ENCODE measurements around the gene KIF3A. TPM values are rescaled to one million over a fixed set of nuclear protein-coding genes. Genes with fewer than 3 reads are reported as not detected.

Gene KIF3A
- total RNA-seq, 6 donors from 2014 or later: 10.3 to 22.3 (median 17.0) TPM

DNA sequence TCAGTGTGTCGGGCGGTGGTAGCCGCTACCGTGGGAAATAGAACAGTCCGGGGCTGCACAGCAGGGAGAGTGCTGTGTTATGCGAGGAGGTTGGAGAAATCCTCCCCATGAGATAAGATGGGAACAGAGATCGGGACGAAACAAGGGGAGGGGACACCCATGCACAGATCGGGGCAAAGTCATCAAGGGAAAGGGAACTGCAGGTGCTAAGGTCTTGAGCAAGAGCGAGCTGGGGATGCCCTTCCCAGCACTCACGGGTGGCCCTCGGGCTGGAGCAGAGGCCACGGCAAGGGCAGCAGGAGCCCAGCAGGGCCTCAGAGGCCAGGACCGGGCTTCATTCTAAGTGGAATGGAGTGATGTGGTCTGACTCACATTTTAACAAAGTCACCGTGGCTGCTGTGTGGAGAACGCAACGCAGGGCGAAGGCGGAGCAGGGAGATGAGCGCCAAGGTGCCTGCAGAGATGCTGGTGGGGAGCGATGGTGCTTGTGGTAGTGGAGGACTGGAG is 71.7 kb downstream of the KIF3A start:
- Histone ChIP-seq H3K27me3 (no peaks in the 10 kb centered on the region), H3K4me1 (no peaks in the 10 kb centered on the region), H3K9me3 (no peaks in the 10 kb centered on the region), H3K4me3 (no peak overlapping the region), H3K27ac (no peak overlapping the region), H3K36me3 (no peaks in the 10 kb centered on the region)
- TF ChIP-seq POLR2A (IDR thresholded peaks at IDR 0.05): no peak
- no peak for TF ChIP-seq EP300 (IDR thresholded peaks at IDR 0.05)
- TF ChIP-seq POLR2AphosphoS5 (IDR thresholded peaks at IDR 0.05): no peak
- TF ChIP-seq CTCF (IDR thresholded peaks at IDR 0.05): no peak
- ATAC-seq (ENCODE audit: low FRiP score in 2 of 2) (no peak), DNase-seq (no peak)
- WGBS, 2 donors: 87 to 91% methylated on average over 21 of the region's 21 CpGs

GRCh38 chr5:132664696-132665209 is 72.6 kb downstream of the KIF3A start:
- TF ChIP-seq POLR2AphosphoS5 (IDR thresholded peaks at IDR 0.05) (no peak), EP300 (IDR thresholded peaks at IDR 0.05) (no peak), POLR2A (IDR thresholded peaks at IDR 0.05) (no peak), CTCF (IDR thresholded peaks at IDR 0.05) (no peak)
- WGBS, 2 donors: 94 to 95% methylated on average over 8 to 9 of the region's 9 CpGs
- H3K9me3 ChIP-seq: no peaks in the 10 kb centered on the region
- no peaks in the 10 kb centered on the region for H3K36me3 ChIP-seq
- H3K4me3 ChIP-seq: no peak overlapping the region
- DNase-seq (no peak), ATAC-seq (ENCODE audit: low FRiP score in 2 of 2) (no peak)
- no peaks in the 10 kb centered on the region for H3K27me3 ChIP-seq
- no peak overlapping the region for H3K27ac ChIP-seq
- H3K4me1 ChIP-seq: no peaks in the 10 kb centered on the region

GRCh38 chr5:132663771-132664695 is 73.3 kb downstream of the KIF3A start:
- DNase-seq (no peak), ATAC-seq (ENCODE audit: low FRiP score in 2 of 2) (no peak)
- no peaks in the 10 kb centered on the region for H3K36me3 ChIP-seq
- no peak overlapping the region for H3K4me3 ChIP-seq
- WGBS, 2 donors: 83 to 86% methylated on average over 13 of the region's 13 CpGs
- H3K9me3 ChIP-seq: no peaks in the 10 kb centered on the region
- TF ChIP-seq CTCF (IDR thresholded peaks at IDR 0.05) (no peak), EP300 (IDR thresholded peaks at IDR 0.05) (no peak), POLR2AphosphoS5 (IDR thresholded peaks at IDR 0.05) (no peak), POLR2A (IDR thresholded peaks at IDR 0.05) (no peak)
- H3K4me1 ChIP-seq: no peaks in the 10 kb centered on the region
- no peaks in the 10 kb centered on the region for H3K27me3 ChIP-seq
- no peak overlapping the region for H3K27ac ChIP-seq

DNA sequence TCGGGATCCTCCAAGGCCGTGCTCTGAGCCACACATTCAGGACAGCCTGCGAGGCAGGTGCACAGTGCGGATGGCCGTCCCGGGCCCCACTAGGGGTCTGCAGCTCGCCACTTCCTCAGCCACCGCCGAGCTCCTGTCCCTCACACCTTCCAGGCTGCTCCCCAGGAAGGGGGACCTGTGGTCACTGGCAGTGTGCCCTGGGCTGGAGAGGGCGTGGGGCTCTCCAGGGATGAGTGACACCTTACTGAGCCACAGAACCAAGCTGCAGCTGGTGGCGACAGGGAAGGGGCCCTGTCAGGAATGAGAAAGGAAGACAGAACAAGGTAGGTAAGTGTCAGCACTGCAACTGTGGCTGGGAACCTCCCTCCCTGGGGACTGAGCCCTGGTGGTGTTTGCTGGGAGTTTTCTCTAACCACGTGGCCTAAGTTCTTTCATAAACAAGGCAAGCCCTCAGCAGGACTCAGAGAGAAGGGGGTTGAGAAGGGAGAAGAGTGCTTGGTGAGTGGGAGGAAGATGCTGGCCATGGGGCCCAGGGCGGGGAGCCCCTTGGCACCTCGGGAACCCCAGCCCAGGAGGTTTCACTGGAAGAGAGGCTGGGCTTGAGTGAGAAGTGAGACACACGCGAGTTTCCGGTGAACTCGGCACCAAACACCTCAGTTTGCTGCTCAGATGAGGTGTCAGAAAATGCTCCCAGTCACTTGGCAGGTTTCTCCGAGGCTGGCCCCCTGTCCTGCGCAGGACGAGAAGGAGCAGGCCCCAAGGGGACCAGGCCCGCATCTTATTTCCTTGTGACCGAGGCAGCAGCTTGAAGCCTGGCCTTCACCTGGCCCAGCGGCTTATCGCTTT is 74.2 kb downstream of the KIF3A start:
- H3K36me3 ChIP-seq: no peaks in the 10 kb centered on the region
- 61 to 75% methylated on average over 16 to 22 of the region's 25 CpGs for WGBS, 2 donors
- H3K4me1 ChIP-seq: no peaks in the 10 kb centered on the region
- TF ChIP-seq CTCF (IDR thresholded peaks at IDR 0.05) (peak in 1 of 6 experiments; percentile 16), POLR2A (IDR thresholded peaks at IDR 0.05) (no peak)
- ATAC-seq (ENCODE audit: low FRiP score in 2 of 2) (no peak), DNase-seq (no peak)
- no peak overlapping the region for H3K4me3 ChIP-seq
- H3K27me3 ChIP-seq: no peaks in the 10 kb centered on the region
- H3K27ac ChIP-seq: peak overlapping the region in 1 of 4 donors; percentile 11
- H3K9me3 ChIP-seq: no peaks in the 10 kb centered on the region
